ENCODE measurements around the gene ZNF189.

GRCh38 chr9:101359679-101360078, 39.0 kb upstream of the ZNF189 start:
- no peak for TF ChIP-seq MYC (IDR thresholded peaks at IDR 0.05; ENCODE audit: low read depth, low read length)
- TF ChIP-seq, protein P1, sequence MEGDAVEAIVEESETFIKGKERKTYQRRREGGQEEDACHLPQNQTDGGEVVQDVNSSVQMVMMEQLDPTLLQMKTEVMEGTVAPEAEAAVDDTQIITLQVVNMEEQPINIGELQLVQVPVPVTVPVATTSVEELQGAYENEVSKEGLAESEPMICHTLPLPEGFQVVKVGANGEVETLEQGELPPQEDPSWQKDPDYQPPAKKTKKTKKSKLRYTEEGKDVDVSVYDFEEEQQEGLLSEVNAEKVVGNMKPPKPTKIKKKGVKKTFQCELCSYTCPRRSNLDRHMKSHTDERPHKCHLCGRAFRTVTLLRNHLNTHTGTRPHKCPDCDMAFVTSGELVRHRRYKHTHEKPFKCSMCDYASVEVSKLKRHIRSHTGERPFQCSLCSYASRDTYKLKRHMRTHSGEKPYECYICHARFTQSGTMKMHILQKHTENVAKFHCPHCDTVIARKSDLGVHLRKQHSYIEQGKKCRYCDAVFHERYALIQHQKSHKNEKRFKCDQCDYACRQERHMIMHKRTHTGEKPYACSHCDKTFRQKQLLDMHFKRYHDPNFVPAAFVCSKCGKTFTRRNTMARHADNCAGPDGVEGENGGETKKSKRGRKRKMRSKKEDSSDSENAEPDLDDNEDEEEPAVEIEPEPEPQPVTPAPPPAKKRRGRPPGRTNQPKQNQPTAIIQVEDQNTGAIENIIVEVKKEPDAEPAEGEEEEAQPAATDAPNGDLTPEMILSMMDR (IDR thresholded peaks at IDR 0.05; ENCODE audit: low read depth, low read length): no peak
- no peak for TF ChIP-seq MAX (IDR thresholded peaks at IDR 0.05; ENCODE audit: low read depth, low read length)
